ENCODE results near the gene TTC28.

DNA sequence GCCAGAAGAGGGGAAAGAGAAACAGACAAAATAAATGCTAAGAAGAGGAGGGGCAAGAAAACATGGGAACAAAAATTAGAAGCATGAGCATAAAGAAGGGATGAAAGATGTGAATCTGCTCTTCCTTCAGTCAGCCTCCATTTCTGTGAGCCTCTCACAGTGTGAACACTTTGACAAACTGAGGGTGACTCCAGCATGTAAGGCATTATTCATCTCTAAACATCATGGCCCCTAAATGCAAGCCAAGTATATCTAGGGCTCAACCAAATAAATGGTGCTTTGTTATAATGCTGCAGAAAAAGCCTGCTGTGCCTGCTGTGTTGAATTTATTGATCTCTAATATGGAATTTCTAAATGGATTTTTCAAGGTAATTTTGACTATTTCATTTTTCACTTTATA is 281.3 kb downstream of the TTC28 start:
- no peak for TF ChIP-seq EZH2 (IDR thresholded peaks at IDR 0.05; ENCODE audit: low read length, missing control alignments)
- TF ChIP-seq, protein P1, sequence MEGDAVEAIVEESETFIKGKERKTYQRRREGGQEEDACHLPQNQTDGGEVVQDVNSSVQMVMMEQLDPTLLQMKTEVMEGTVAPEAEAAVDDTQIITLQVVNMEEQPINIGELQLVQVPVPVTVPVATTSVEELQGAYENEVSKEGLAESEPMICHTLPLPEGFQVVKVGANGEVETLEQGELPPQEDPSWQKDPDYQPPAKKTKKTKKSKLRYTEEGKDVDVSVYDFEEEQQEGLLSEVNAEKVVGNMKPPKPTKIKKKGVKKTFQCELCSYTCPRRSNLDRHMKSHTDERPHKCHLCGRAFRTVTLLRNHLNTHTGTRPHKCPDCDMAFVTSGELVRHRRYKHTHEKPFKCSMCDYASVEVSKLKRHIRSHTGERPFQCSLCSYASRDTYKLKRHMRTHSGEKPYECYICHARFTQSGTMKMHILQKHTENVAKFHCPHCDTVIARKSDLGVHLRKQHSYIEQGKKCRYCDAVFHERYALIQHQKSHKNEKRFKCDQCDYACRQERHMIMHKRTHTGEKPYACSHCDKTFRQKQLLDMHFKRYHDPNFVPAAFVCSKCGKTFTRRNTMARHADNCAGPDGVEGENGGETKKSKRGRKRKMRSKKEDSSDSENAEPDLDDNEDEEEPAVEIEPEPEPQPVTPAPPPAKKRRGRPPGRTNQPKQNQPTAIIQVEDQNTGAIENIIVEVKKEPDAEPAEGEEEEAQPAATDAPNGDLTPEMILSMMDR (conservative IDR thresholded peaks at IDR 0.05 in 1 of 2, IDR thresholded peaks at IDR 0.05 in 1 of 2; ENCODE audit: low read depth in 1 of 2, low read length in 2 of 2), result no peak
